Vagina (tissue), 2 donors: ENCODE data around the gene SH3RF1. TPM values are rescaled to one million over a fixed set of nuclear protein-coding genes. Genes with fewer than 3 reads are reported as not detected.
"Not testable (repeated sequence)": the region's sequence is repeated elsewhere in the genome, so short reads cannot be mapped to it uniquely, and the experiment has no call there.

Experiments
- DNase-seq, 2 donors: peaks; one replicate each; pipeline ENCODE4 v3.0.0-alpha.2; 2017; ENCODE audit errors: extremely low spot score in 2 of 2
- H3K27ac ChIP-seq: fragments of 200-600 bp; sonication (generic); one replicate; pipeline ENCODE4 v1.5.1; 2019
- H3K27me3 ChIP-seq: fragments of 200-600 bp; sonication (generic); one replicate; pipeline ENCODE4 v1.5.1; 2019
- H3K36me3 ChIP-seq, 2 donors: fragments of 200-600 bp; sonication (generic); one replicate each; pipeline ENCODE4 v1.5.1; 2017 to 2019
- H3K4me1 ChIP-seq: fragments of 200-600 bp; sonication (generic); one replicate; pipeline ENCODE4 v1.5.1; 2019
- H3K4me3 ChIP-seq, 2 donors: fragments of 200-600 bp; sonication (generic); 1 replicate in 1 of 2; 2 replicates in 1 of 2; pipeline ENCODE4 v1.5.1; 2016 to 2019
- H3K9me3 ChIP-seq: fragments of 200-600 bp; sonication (generic); one replicate; pipeline ENCODE4 v1.5.1; 2019
- POLR2A ChIP-seq, 2 donors: fragments of 450-650 bp; IDR thresholded peaks; one replicate each; pipeline ENCODE4 v1.6.1; 2017; ENCODE audit warnings: antibody characterized with exemption in 2 of 2, mild to moderate bottlenecking in 2 of 2, moderate library complexity in 2 of 2
- POLR2AphosphoS5 ChIP-seq, 2 donors: sonication (generic); formaldehyde crosslinking; IDR thresholded peaks; one replicate each; pipeline ENCODE4 v1.9.0; 2017; ENCODE audit warnings: antibody characterized with exemption in 2 of 2, mild to moderate bottlenecking in 2 of 2, low read depth in 1 of 2; ENCODE audit not compliant: insufficient read depth in 1 of 2
- intact Hi-C: fragments of 100-400 bp; cut with DNase I; formaldehyde crosslinking; loops from one replicate; pipeline ENCODE4 v1.15.1; 2023
- total RNA-seq: library from RNA; depleted of rRNA; stranded (reverse); fragments of >200 nt; gene quantifications from one replicate; pipeline ENCODE4 v1.2.3, GENCODE V29; 2016
- TF ChIP-seq, protein P1 (sequence below), 3 experiments: fragments of 450-650 bp in 2 of 3; fragments of 200-600 bp in 1 of 3; sonication (generic) in 1 of 3; IDR thresholded peaks; one replicate each; pipeline ENCODE4 v1.5.1; 2017 to 2019; ENCODE audit warnings: antibody characterized with exemption in 3 of 3, mild to moderate bottlenecking in 2 of 3, moderate library complexity in 2 of 3

The SH3RF1 gene
- total RNA-seq, 1 donor from 2014 or later, result 16.0 TPM

DNA sequence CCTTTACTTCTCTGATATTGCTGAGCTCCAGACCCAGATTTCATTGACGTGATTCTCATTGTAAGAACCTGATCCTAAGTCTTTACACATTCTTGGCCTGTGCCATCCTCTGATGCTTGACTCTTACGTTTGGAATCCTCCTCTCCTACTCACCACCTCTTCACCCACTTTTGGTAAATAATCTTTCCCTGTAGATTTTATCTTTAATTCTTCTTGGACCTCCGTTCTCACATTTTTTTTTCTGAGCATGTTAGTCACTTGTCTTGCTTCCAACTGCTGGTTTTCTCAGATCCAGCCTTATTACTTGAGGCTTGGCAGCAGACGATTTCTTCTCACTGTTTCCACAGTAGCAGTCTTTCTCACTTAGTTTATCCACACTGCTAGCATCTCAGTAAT, 12.4 kb upstream of the SH3RF1 start:
- no peaks in the 10 kb centered on the region for H3K27me3 ChIP-seq
- H3K27ac ChIP-seq, result no peak overlapping the region
- no peaks in the 10 kb centered on the region for H3K4me1 ChIP-seq
- no peak for DNase-seq
- TF ChIP-seq POLR2A (IDR thresholded peaks at IDR 0.05) (no peak), POLR2AphosphoS5 (IDR thresholded peaks at IDR 0.05; ENCODE audit: insufficient read depth in 1 of 2, low read depth in 1 of 2) (no peak)
- TF ChIP-seq, protein P1, sequence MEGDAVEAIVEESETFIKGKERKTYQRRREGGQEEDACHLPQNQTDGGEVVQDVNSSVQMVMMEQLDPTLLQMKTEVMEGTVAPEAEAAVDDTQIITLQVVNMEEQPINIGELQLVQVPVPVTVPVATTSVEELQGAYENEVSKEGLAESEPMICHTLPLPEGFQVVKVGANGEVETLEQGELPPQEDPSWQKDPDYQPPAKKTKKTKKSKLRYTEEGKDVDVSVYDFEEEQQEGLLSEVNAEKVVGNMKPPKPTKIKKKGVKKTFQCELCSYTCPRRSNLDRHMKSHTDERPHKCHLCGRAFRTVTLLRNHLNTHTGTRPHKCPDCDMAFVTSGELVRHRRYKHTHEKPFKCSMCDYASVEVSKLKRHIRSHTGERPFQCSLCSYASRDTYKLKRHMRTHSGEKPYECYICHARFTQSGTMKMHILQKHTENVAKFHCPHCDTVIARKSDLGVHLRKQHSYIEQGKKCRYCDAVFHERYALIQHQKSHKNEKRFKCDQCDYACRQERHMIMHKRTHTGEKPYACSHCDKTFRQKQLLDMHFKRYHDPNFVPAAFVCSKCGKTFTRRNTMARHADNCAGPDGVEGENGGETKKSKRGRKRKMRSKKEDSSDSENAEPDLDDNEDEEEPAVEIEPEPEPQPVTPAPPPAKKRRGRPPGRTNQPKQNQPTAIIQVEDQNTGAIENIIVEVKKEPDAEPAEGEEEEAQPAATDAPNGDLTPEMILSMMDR (IDR thresholded peaks at IDR 0.05), result no peak
- intact Hi-C loops, result no loop called here
- no peaks in the 10 kb centered on the region for H3K36me3 ChIP-seq
- H3K9me3 ChIP-seq, result no peaks in the 10 kb centered on the region
- H3K4me3 ChIP-seq, result no peak overlapping the region

DNA sequence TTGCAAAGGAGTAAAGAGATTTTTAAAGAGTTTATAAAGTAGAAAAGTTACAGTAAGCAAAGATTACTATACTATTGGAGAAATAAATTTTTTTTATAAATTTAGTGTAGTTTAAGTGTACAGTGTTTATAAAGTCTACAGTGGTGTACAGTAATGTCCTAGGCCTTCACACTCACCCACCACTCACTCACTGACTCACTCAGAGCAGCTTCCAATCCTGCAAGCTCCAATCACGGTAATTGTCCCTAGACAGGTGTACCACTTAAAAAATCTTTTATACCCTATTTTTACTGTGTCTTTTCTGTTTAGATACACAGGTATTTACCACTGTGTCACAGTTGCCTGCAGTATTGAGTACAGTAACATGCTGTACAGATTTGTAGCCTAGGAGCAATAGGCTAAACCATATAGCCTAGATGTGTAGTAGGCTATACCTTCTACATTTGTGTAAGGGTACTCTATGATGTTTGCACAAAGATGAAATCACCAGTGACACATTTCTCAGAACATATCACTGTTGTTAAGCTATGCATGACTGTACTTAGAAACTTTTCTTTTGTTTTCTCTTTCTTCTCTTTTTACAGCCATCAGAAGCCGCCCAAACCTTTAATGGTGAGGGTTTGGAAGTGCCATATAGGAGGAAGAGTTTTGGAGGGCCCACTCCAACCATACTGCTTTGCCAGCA, 11.8 kb upstream of the SH3RF1 start:
- TF ChIP-seq, protein P1 (IDR thresholded peaks at IDR 0.05), result no peak
- TF ChIP-seq POLR2AphosphoS5 (IDR thresholded peaks at IDR 0.05; ENCODE audit: insufficient read depth in 1 of 2, low read depth in 1 of 2), result no peak
- intact Hi-C loops, result no loop called here
- no peak overlapping the region for H3K4me3 ChIP-seq
- H3K4me1 ChIP-seq, result no peaks in the 10 kb centered on the region
- DNase-seq, result no peak
- no peak overlapping the region for H3K27ac ChIP-seq
- no peaks in the 10 kb centered on the region for H3K27me3 ChIP-seq
- no peaks in the 10 kb centered on the region for H3K36me3 ChIP-seq
- H3K9me3 ChIP-seq, result no peaks in the 10 kb centered on the region

DNA sequence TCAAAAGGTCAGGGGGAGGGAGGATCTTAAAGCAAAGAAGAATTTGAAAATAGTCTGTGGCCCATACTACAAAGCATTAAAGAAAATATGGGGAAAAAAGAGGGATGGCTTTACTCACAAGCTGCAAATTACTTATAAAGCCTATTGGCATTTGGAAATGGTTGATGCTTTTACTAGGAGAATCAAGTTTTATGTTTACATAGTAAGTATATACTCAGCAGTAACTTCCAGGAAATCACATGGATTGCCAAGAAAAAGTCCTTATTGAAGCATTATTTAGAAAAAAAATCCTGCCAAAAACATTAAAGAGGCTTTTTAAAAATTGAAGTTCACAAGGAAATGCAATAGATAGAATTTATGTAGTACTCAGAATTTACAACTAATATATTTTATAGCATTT, 8.4 kb upstream of the SH3RF1 start:
- no peak for DNase-seq
- Histone ChIP-seq H3K9me3 (no peaks in the 10 kb centered on the region), H3K27ac (no peak overlapping the region), H3K4me1 (no peaks in the 10 kb centered on the region), H3K36me3 (no peaks in the 10 kb centered on the region), H3K27me3 (no peaks in the 10 kb centered on the region), H3K4me3 (no peak overlapping the region)
- intact Hi-C loops, result loop anchor here (10.0 kb wide), 1 partner anchor 264 kb away; the partner anchor contains the start of gene CBR4
- TF ChIP-seq POLR2AphosphoS5 (IDR thresholded peaks at IDR 0.05; ENCODE audit: insufficient read depth in 1 of 2, low read depth in 1 of 2) (no peak), POLR2A (IDR thresholded peaks at IDR 0.05) (no peak)
- TF ChIP-seq, protein P1 (IDR thresholded peaks at IDR 0.05), result no peak

DNA sequence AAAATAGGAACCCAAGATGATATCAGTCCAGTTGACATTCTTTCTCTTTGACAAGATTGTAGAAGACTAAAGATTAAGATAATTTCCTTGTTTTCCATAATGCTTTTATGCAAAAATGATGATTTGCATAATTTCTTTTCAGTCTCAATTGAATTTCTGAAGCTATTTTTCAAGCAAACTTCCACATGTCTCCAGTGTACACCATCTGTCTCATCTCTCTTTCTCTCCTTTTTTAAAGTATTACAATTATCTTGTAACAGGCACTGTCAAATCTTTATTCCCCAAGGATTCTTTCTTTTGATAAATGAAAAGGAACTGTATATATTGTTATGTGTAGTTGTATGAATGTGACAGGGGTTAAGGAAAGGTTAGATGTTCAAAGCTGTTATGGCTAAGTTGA, 7.9 kb upstream of the SH3RF1 start:
- Histone ChIP-seq H3K4me3 (no peak overlapping the region), H3K36me3 (no peaks in the 10 kb centered on the region), H3K27me3 (no peaks in the 10 kb centered on the region), H3K9me3 (no peaks in the 10 kb centered on the region), H3K27ac (no peak overlapping the region), H3K4me1 (no peaks in the 10 kb centered on the region)
- DNase-seq, result no peak
- TF ChIP-seq, protein P1 (IDR thresholded peaks at IDR 0.05), result no peak
- TF ChIP-seq POLR2AphosphoS5 (IDR thresholded peaks at IDR 0.05; ENCODE audit: insufficient read depth in 1 of 2, low read depth in 1 of 2) (no peak), POLR2A (IDR thresholded peaks at IDR 0.05) (no peak)
- intact Hi-C loops, result loop anchor here (10.0 kb wide), 1 partner anchor 264 kb away; the partner anchor contains the start of gene CBR4

DNA sequence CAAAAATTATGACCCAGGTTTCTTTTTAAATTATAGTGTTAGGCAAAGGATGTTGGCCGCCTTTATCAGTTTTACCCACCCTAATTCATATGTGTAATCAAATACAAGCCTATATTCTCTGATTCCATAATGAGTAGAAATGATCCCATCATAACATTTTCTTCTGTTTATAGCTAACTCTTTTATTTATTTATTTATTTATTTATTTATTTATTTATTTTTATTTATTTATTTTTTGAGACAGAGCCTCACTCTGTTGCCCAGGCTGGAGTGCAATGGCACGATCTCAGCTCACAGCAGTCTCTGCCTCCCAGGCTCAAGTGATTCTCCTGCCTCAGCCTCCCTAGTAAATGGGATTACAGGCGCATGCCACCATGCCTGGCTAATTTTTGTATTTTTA, 7.1 kb upstream of the SH3RF1 start:
- H3K36me3 ChIP-seq, H3K27ac ChIP-seq, H3K4me3 ChIP-seq, H3K4me1 ChIP-seq, H3K9me3 ChIP-seq, DNase-seq, H3K27me3 ChIP-seq: not testable (repeated sequence)
- intact Hi-C loops, result loop anchor here (10.0 kb wide), 1 partner anchor 263 kb away; the partner anchor contains the start of gene CBR4
